OCI-LY3 (cell line): ENCODE measurements around the gene PDCD2.

ENCODE experiments used
- H2AFZ ChIP-seq: fragments of 200-600, 300-600 bp; shearing (Covaris generic); 2 replicates; pipeline ENCODE4 v1.6.0; 2014; ENCODE audit warnings: antibody characterized with exemption, low read depth, low read length
- H3K27ac ChIP-seq: fragments of 200-600, 300-600 bp; sonication (generic); 2 replicates; pipeline ENCODE4 v1.5.1; 2014; ENCODE audit warnings: mild to moderate bottlenecking, low read length, moderate library complexity, mixed read lengths
- H3K27me3 ChIP-seq: fragments of 200-600, 300-600 bp; sonication (generic); 2 replicates; pipeline ENCODE4 v1.6.1; 2014; ENCODE audit warnings: low read depth, low read length, mixed read lengths
- H3K36me3 ChIP-seq: fragments of 200-600, 300-600 bp; sonication (generic); replicated peaks from 2 replicates; pipeline ENCODE3; 2014; ENCODE audit warnings: low read depth, low read length, mixed read lengths
- H3K4me1 ChIP-seq: fragments of 300-600, 200-600 bp; sonication (generic); 2 replicates; pipeline ENCODE4 v1.6.1; 2014; ENCODE audit warnings: low read length, mixed read lengths
- H3K4me2 ChIP-seq: fragments of 200-600, 300-600 bp; sonication (generic); 2 replicates; pipeline ENCODE4 v1.6.1; 2014; ENCODE audit warnings: low read length, mixed read lengths
- H3K4me3 ChIP-seq: fragments of 300-600, 200-600 bp; sonication (generic); 2 replicates; pipeline ENCODE4 v1.5.1; 2014; ENCODE audit warnings: antibody characterized with exemption, mild to moderate bottlenecking, low read length, moderate library complexity
- H3K79me2 ChIP-seq: fragments of 300-600, 200-600 bp; shearing (Covaris generic); 2 replicates; pipeline ENCODE4 v1.6.1; 2014; ENCODE audit warnings: mild to moderate bottlenecking, low read length, mixed read lengths
- H3K9ac ChIP-seq: fragments of 300-600, 200-600 bp; shearing (Covaris generic); 2 replicates; pipeline ENCODE4 v1.6.0; 2014; ENCODE audit warnings: mild to moderate bottlenecking, low read length, moderate library complexity
- H3K9me3 ChIP-seq: fragments of 200-600, 300-600 bp; shearing (Covaris generic); 2 replicates; pipeline ENCODE4 v1.6.1; 2014; ENCODE audit warnings: low read length, mixed read lengths; ENCODE audit not compliant: insufficient read depth
- H4K20me1 ChIP-seq: fragments of 200-600, 300-600 bp; sonication (generic); 2 replicates; pipeline ENCODE4 v1.6.1; 2016; ENCODE audit warnings: low read length, mixed read lengths; ENCODE audit not compliant: insufficient read depth
- EZH2phosphoT487 ChIP-seq: fragments of 200-600 bp; shearing (Covaris generic); IDR thresholded peaks from 2 replicates; pipeline ENCODE4 v1.6.1; 2018; ENCODE audit warnings: antibody characterized with exemption, mixed run types, low read depth
- TF ChIP-seq, protein P1 (sequence below): fragments of 200-600, 300-600 bp; sonication (generic); IDR thresholded peaks from 2 replicates; pipeline ENCODE4 v1.5.1; 2014; ENCODE audit warnings: antibody characterized with exemption, low read length, low read depth

The PDCD2 gene

GRCh38 chr6:170564936-170565530 is 19.4 kb downstream of the PDCD2 start:
- H3K9ac ChIP-seq = no peak overlapping the region
- no peak overlapping the region for H3K27ac ChIP-seq
- H3K27me3 ChIP-seq = no peaks in the 10 kb centered on the region
- H3K9me3 ChIP-seq = no peaks in the 10 kb centered on the region
- no peak overlapping the region for H3K4me3 ChIP-seq
- H3K4me1 ChIP-seq = no peaks in the 10 kb centered on the region
- no peaks in the 10 kb centered on the region for H4K20me1 ChIP-seq
- no peak overlapping the region for H2AFZ ChIP-seq
- H3K36me3 ChIP-seq = peaks cover 24% of the 10 kb centered on the region
- H3K4me2 ChIP-seq = no peak overlapping the region
- H3K79me2 ChIP-seq = no peaks in the 10 kb centered on the region; the same call in 1 of the 2 replicates
- no peak for TF ChIP-seq EZH2phosphoT487

DNA sequence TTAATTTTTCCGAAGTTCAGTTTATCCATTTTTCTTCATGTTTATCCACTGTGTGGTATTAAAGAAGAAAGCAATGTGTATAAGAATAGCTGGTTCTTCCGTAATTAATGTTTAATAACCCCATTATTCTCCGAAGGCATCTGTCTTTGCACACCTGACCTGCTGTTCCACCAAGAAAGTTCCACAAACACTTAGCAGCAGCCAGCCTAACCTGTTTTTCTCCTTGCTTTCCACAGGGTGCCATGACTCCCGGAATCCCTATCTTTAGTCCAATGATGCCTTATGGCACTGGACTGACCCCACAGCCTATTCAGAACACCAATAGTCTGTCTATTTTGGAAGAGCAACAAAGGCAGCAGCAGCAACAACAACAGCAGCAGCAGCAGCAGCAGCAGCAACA is 22.9 kb downstream of the PDCD2 start:
- no peaks in the 10 kb centered on the region for H3K4me1 ChIP-seq
- H3K9me3 ChIP-seq = no peaks in the 10 kb centered on the region
- H2AFZ ChIP-seq = no peak overlapping the region
- H4K20me1 ChIP-seq = no peaks in the 10 kb centered on the region
- H3K27me3 ChIP-seq = no peaks in the 10 kb centered on the region
- no peak overlapping the region for H3K4me3 ChIP-seq
- H3K36me3 ChIP-seq = peaks cover 17% of the 10 kb centered on the region
- no peak overlapping the region for H3K4me2 ChIP-seq
- no peak overlapping the region for H3K9ac ChIP-seq
- no peak overlapping the region for H3K27ac ChIP-seq
- peaks cover 13% of the 10 kb centered on the region for H3K79me2 ChIP-seq
- TF ChIP-seq, protein P1, sequence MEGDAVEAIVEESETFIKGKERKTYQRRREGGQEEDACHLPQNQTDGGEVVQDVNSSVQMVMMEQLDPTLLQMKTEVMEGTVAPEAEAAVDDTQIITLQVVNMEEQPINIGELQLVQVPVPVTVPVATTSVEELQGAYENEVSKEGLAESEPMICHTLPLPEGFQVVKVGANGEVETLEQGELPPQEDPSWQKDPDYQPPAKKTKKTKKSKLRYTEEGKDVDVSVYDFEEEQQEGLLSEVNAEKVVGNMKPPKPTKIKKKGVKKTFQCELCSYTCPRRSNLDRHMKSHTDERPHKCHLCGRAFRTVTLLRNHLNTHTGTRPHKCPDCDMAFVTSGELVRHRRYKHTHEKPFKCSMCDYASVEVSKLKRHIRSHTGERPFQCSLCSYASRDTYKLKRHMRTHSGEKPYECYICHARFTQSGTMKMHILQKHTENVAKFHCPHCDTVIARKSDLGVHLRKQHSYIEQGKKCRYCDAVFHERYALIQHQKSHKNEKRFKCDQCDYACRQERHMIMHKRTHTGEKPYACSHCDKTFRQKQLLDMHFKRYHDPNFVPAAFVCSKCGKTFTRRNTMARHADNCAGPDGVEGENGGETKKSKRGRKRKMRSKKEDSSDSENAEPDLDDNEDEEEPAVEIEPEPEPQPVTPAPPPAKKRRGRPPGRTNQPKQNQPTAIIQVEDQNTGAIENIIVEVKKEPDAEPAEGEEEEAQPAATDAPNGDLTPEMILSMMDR = no peak
- no peak for TF ChIP-seq EZH2phosphoT487

DNA sequence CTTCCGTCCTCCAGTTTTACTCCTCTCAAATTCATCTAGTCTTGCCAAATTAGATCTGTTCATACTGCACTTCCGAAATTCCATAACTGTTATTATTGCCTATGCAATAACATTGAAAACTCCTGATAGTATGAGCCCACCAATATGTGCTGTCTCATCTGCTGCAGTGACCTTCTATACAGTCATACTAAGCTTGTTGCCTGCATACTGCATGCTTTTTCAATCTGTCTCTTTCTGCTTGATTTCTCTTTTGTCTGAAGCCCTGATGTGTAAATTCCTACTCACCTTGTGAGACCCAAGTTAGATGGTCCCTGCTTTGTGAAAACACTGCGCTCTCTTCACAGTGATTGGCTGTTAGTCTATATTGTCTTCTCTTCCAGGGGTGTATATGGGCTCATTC is 29.1 kb downstream of the PDCD2 start:
- peaks cover 20% of the 10 kb centered on the region for H4K20me1 ChIP-seq
- H3K4me1 ChIP-seq = peaks cover 18% of the 10 kb centered on the region
- H3K27ac ChIP-seq = no peak overlapping the region
- no peak for TF ChIP-seq EZH2phosphoT487
- TF ChIP-seq, protein P1 = no peak
- peak overlapping the region; percentile 87 for H3K4me3 ChIP-seq
- no peak overlapping the region for H2AFZ ChIP-seq
- H3K36me3 ChIP-seq = peaks cover 14% of the 10 kb centered on the region
- peaks cover 69% of the 10 kb centered on the region for H3K79me2 ChIP-seq
- peak overlapping the region; percentile 73 for H3K4me2 ChIP-seq
- H3K9ac ChIP-seq = peak overlapping the region; percentile 77
- no peaks in the 10 kb centered on the region for H3K27me3 ChIP-seq
- no peaks in the 10 kb centered on the region for H3K9me3 ChIP-seq

DNA sequence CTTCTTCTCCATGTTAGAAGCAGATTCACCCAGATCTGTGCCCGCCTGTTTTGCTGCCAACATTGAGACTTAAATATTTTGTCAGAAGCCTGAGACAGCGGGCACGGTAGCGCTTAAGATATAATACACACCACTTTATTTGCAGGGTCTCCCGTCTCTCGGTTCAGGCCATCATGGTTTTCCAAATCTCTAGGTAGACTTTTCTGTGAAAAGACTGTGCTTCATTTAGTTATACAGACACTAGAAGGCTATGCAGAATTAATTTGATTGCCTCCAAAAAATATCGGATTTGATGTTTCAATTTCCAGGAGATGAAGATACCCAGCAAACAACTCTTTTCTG is 29.7 kb downstream of the PDCD2 start:
- peak overlapping the region; percentile 77 for H3K9ac ChIP-seq
- no peak overlapping the region for H2AFZ ChIP-seq
- peaks cover 26% of the 10 kb centered on the region for H4K20me1 ChIP-seq
- no peaks in the 10 kb centered on the region for H3K27me3 ChIP-seq
- H3K79me2 ChIP-seq = peaks cover 74% of the 10 kb centered on the region
- TF ChIP-seq EZH2phosphoT487 = no peak
- TF ChIP-seq, protein P1 = no peak
- peaks cover 18% of the 10 kb centered on the region for H3K4me1 ChIP-seq
- H3K4me2 ChIP-seq = peak overlapping the region; percentile 73
- peak overlapping the region; percentile 87 for H3K4me3 ChIP-seq
- no peaks in the 10 kb centered on the region for H3K9me3 ChIP-seq
- H3K27ac ChIP-seq = 0 out of 2 replicates have a peak overlapping the region, but pooled peaks have one; percentile 36
- H3K36me3 ChIP-seq = peaks cover 14% of the 10 kb centered on the region
